ENCODE results near the gene SLC27A1.

DNA sequence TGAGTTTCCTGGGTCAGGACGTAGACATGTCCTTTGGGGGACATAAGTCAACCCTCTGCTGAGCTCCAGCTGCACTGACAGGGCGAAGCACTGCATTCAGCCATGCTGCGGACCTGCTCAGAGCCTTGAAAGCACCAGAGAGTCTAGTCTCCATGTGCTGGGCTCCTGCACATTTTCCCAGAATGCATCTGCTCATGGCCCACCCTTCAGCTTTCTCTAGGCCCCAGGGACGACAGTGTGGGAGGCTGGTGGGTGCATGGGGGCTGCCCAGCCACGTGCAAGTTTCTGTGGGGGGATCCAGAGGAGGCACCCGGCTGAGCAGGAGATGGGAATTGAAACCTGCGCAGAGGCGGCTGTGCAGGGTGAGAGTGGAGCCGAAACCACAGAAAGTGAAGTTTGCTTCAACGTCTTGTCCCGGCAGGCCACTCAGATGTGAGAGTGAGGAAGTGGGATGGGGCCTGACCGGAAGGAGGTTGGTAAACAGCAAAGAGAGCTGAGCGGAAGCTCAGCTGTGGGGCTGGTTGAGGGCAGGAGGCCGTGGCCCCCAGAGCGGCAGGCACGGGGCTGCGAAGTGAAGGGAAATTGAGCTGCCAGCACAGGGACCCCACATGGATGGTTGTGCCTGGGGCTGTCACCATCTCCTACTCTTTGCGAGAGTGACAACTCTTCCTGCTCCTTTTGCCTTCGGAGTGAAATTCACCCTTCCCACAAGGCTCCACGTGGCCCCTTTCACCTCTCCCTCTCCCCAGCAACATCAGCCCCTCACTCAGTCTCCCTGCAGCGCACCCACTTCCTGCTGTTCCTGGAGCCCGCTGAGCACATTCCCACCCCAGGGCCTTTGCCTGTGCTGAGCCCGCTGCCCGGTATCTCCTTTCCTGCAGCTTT lies 52.9 kb downstream of the SLC27A1 start:
- TF ChIP-seq, protein P1, sequence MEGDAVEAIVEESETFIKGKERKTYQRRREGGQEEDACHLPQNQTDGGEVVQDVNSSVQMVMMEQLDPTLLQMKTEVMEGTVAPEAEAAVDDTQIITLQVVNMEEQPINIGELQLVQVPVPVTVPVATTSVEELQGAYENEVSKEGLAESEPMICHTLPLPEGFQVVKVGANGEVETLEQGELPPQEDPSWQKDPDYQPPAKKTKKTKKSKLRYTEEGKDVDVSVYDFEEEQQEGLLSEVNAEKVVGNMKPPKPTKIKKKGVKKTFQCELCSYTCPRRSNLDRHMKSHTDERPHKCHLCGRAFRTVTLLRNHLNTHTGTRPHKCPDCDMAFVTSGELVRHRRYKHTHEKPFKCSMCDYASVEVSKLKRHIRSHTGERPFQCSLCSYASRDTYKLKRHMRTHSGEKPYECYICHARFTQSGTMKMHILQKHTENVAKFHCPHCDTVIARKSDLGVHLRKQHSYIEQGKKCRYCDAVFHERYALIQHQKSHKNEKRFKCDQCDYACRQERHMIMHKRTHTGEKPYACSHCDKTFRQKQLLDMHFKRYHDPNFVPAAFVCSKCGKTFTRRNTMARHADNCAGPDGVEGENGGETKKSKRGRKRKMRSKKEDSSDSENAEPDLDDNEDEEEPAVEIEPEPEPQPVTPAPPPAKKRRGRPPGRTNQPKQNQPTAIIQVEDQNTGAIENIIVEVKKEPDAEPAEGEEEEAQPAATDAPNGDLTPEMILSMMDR (conservative IDR thresholded peaks at IDR 0.05; ENCODE audit: low read depth in 2 of 2), result no peak
- TF ChIP-seq EZH2phosphoT487 (IDR thresholded peaks at IDR 0.05; ENCODE audit: unreplicated experiment) (no peak), EZH2 (IDR thresholded peaks at IDR 0.05; ENCODE audit: low read depth, unreplicated experiment) (no peak), JUNB (IDR thresholded peaks at IDR 0.05; ENCODE audit: unreplicated experiment) (no peak), POLR2AphosphoS5 (IDR thresholded peaks at IDR 0.05; ENCODE audit: low read depth) (no peak), CREB1 (CRISPR knock-in tag; IDR thresholded peaks at IDR 0.05; ENCODE audit: low read depth) (no peak), ZNF331 (CRISPR knock-in tag; IDR thresholded peaks at IDR 0.05; ENCODE audit: low read depth) (no peak), ZNF114 (CRISPR knock-in tag; IDR thresholded peaks at IDR 0.05) (no peak), STAT1 (IDR thresholded peaks at IDR 0.05; ENCODE audit: unreplicated experiment) (no peak), NANOG (IDR thresholded peaks at IDR 0.05; ENCODE audit: borderline replicate concordance) (no peak)
- TF ChIP-seq, protein P2, sequence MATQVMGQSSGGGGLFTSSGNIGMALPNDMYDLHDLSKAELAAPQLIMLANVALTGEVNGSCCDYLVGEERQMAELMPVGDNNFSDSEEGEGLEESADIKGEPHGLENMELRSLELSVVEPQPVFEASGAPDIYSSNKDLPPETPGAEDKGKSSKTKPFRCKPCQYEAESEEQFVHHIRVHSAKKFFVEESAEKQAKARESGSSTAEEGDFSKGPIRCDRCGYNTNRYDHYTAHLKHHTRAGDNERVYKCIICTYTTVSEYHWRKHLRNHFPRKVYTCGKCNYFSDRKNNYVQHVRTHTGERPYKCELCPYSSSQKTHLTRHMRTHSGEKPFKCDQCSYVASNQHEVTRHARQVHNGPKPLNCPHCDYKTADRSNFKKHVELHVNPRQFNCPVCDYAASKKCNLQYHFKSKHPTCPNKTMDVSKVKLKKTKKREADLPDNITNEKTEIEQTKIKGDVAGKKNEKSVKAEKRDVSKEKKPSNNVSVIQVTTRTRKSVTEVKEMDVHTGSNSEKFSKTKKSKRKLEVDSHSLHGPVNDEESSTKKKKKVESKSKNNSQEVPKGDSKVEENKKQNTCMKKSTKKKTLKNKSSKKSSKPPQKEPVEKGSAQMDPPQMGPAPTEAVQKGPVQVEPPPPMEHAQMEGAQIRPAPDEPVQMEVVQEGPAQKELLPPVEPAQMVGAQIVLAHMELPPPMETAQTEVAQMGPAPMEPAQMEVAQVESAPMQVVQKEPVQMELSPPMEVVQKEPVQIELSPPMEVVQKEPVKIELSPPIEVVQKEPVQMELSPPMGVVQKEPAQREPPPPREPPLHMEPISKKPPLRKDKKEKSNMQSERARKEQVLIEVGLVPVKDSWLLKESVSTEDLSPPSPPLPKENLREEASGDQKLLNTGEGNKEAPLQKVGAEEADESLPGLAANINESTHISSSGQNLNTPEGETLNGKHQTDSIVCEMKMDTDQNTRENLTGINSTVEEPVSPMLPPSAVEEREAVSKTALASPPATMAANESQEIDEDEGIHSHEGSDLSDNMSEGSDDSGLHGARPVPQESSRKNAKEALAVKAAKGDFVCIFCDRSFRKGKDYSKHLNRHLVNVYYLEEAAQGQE (IDR thresholded peaks at IDR 0.05; ENCODE audit: unreplicated experiment), result no peak
- TF ChIP-seq, protein P3, sequence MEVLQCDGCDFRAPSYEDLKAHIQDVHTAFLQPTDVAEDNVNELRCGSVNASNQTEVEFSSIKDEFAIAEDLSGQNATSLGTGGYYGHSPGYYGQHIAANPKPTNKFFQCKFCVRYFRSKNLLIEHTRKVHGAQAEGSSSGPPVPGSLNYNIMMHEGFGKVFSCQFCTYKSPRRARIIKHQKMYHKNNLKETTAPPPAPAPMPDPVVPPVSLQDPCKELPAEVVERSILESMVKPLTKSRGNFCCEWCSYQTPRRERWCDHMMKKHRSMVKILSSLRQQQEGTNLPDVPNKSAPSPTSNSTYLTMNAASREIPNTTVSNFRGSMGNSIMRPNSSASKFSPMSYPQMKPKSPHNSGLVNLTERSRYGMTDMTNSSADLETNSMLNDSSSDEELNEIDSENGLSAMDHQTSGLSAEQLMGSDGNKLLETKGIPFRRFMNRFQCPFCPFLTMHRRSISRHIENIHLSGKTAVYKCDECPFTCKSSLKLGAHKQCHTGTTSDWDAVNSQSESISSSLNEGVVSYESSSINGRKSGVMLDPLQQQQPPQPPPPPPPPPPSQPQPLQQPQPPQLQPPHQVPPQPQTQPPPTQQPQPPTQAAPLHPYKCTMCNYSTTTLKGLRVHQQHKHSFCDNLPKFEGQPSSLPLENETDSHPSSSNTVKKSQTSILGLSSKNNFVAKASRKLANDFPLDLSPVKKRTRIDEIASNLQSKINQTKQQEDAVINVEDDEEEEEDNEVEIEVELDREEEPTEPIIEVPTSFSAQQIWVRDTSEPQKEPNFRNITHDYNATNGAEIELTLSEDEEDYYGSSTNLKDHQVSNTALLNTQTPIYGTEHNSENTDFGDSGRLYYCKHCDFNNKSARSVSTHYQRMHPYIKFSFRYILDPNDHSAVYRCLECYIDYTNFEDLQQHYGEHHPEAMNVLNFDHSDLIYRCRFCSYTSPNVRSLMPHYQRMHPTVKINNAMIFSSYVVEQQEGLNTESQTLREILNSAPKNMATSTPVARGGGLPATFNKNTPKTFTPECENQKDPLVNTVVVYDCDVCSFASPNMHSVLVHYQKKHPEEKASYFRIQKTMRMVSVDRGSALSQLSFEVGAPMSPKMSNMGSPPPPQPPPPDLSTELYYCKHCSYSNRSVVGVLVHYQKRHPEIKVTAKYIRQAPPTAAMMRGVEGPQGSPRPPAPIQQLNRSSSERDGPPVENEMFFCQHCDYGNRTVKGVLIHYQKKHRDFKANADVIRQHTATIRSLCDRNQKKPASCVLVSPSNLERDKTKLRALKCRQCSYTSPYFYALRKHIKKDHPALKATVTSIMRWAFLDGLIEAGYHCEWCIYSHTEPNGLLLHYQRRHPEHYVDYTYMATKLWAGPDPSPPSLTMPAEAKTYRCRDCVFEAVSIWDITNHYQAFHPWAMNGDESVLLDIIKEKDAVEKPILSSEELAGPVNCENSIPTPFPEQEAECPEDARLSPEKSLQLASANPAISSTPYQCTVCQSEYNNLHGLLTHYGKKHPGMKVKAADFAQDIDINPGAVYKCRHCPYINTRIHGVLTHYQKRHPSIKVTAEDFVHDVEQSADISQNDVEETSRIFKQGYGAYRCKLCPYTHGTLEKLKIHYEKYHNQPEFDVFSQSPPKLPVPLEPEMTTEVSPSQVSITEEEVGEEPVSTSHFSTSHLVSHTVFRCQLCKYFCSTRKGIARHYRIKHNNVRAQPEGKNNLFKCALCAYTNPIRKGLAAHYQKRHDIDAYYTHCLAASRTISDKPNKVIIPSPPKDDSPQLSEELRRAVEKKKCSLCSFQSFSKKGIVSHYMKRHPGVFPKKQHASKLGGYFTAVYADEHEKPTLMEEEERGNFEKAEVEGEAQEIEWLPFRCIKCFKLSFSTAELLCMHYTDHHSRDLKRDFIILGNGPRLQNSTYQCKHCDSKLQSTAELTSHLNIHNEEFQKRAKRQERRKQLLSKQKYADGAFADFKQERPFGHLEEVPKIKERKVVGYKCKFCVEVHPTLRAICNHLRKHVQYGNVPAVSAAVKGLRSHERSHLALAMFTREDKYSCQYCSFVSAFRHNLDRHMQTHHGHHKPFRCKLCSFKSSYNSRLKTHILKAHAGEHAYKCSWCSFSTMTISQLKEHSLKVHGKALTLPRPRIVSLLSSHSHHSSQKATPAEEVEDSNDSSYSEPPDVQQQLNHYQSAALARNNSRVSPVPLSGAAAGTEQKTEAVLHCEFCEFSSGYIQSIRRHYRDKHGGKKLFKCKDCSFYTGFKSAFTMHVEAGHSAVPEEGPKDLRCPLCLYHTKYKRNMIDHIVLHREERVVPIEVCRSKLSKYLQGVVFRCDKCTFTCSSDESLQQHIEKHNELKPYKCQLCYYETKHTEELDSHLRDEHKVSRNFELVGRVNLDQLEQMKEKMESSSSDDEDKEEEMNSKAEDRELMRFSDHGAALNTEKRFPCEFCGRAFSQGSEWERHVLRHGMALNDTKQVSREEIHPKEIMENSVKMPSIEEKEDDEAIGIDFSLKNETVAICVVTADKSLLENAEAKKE (CRISPR knock-in tag; IDR thresholded peaks at IDR 0.05), result no peak
- TF ChIP-seq, protein P4, sequence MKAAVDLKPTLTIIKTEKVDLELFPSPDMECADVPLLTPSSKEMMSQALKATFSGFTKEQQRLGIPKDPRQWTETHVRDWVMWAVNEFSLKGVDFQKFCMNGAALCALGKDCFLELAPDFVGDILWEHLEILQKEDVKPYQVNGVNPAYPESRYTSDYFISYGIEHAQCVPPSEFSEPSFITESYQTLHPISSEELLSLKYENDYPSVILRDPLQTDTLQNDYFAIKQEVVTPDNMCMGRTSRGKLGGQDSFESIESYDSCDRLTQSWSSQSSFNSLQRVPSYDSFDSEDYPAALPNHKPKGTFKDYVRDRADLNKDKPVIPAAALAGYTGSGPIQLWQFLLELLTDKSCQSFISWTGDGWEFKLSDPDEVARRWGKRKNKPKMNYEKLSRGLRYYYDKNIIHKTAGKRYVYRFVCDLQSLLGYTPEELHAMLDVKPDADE (IDR thresholded peaks at IDR 0.05), result no peak
